GM19395 (cell line): ENCODE measurements around the gene CD47.

Experiments
- ATAC-seq: cut with Tn5 transposase; IDR thresholded peaks from one replicate; pipeline ENCODE4 v1.9.1; 2021; ENCODE audit warnings: mild to moderate bottlenecking, moderate library complexity; ENCODE audit not compliant: unreplicated experiment

CD47 gene

GRCh38 chr3:108090701-108091497 is at the start of gene CD47:
CD47 (minus strand) TSS chr3:108091031; CDS start chr3:108090908, 123 bp downstream.
- ATAC-seq = peak; percentile 56

- no peak for ATAC-seq
Observed at GRCh38 chr3:108137460-108137814, 46.6 kb upstream of the CD47 start.

DNA sequence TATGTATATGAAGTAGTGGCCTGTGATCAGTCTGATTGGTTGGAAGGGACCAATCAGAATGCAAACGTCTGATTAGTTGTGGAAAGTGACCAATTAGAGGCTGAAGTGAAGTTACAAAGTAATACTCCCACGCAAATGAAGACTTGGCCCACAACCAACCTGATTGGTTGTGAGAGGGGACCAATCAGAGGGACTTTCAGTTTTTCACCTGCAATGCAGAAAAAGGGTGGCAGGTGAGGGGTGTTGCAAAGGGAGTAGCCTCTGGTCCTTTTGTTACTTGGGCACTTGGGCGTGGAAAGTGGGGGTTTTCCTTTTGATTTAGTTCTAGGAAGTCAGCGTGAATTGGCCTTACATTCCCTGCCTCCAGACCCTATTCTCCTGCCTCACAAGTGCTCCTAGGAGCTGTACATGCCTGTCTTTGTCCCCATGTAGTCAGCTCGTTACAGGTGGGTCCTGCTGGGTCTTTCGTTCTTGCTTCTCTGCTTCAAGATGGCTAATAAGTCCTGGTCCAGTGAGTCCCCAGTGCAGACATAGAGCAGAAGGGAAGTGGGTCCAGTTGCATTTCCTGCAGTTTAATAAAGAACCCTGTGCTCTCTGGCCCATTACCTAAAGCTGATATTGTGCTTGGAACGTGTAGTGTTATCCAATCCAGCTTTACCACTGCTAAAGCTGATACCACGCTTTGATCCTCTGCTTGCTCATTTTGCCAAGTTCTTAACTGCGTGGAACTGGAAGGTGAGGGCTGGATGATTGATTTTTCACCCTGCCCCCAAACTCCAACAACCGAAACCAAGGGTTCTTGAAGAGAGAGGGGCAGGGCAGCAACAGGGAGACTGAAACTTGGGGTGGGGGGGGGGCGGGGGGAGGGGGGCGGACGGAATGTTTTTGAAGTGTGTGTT is 46.0 kb upstream of the CD47 start:
- ATAC-seq = no peak

GRCh38 chr3:108134555-108134880 is 43.7 kb upstream of the CD47 start:
- peak; percentile 51 for ATAC-seq

DNA sequence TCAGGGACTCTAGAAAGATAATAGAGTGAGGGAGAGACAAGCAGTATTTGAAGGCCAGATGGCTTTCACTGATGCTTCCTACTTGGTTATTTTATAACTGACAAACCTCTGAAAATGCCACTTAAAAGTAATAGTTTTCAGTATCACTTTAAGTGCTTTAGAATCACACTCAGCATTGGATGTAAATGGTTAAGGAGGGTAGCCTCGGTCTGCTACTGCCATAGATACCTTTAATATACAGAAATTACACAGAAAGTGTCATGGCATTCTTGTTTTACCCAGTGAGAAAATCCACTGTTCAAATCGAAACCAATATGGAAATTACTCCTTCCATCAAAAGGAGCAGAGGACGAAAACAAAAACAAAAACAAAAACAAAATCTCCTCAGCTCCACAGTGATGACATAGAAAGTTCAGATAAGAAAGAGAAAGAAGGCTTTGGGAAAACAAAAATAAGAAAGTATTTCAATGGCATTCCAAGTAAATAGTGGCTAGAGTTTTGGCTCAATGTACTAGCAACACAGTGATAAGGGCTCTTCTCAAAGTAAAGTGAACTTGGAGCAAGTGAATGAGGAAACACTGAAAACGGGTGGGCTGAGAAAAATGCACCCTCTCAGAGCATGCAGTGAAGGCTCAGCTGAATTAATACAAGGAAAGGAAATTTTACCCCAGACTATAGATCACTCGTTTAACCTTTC is 43.2 kb upstream of the CD47 start:
- peak; percentile 55 for ATAC-seq

DNA sequence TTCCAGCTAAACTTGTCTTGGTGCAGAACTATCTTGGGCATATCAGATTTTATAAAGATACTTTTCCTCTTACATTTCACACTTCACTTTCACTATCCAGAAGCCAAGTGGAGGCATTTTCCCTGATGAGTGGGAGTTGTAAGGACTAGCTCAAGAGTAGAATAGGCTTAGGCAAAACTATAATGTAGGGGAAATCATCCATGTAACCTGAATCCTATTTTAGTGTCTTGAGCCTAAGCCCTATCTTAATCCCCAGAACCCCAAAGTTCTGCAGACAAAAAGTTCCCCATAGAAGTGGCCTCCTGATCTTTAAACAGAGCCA is 42.2 kb upstream of the CD47 start:
- ATAC-seq = no peak

- no peak for ATAC-seq
Observed at GRCh38 chr3:108131475-108132134, 40.8 kb upstream of the CD47 start.

- no peak for ATAC-seq
Observed at GRCh38 chr3:108130701-108131474, 40.1 kb upstream of the CD47 start.

DNA sequence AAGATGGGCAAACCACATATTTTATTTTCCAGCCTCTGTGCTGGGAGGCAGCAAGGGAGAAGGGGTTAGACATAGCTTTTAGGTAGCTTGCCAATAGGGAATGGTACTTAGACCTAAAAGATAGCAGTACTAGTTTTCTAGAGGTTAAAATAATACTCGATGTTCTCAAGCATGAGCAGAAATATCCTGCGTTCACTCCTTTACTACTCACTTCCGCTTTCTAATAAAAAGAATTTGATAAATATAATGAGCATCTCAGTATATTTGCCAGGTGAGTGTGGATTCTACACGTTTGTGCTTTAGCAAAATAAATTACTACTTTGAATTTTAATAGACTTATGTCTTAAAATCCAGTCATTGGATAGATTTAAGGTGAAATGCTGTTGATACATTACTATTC is 39.4 kb upstream of the CD47 start:
- no peak for ATAC-seq

DNA sequence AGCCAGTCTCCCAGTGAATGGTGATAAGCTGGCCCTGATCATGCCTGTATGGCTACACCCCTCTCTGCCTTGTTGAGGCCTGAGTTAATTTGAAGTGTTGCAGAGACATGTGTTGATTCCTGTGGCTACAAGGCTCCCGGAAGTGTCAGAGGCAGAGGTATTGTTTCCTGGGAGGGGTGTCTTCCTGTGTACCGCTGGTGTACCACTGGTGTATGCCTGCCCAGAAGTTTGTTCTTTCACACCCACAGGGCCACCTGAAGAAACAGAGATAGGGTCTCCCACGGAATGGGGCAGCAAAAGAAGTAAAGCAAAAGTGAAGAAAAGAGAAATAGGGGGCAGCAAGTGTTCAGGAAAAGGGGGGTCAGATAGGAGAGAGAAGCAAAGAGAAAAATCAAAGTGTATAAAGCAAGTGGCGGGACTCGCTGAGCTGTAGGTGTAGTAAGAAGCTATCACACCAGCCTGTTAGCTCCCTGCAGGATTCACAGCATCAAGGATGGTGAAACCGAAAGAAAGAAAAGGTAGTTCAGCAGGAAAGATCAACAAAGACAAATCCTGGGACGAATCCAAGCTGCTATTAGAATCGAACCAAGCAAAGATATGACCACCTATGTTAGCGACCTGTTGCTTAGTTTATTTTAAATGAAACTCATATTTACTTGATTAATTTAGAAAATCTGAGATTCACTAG is 36.6 kb upstream of the CD47 start:
- ATAC-seq = no peak

DNA sequence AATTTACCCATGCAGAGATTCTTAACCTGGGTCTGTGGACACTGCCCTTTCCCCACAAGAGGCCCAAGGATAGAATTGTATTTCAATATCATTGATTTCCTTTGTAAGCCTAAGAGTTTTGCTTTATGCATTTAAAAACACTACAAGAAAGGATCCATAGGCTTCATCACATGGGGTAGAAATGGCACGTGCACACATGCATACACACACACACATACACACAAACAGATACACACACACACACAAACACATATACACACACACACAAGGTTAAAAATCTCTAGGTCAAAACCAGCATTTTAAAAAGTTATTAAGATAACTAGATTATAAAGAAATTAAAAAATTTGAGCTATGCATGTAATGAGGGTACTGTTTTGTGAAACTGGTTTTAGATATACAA is 35.5 kb upstream of the CD47 start:
- ATAC-seq = no peak

DNA sequence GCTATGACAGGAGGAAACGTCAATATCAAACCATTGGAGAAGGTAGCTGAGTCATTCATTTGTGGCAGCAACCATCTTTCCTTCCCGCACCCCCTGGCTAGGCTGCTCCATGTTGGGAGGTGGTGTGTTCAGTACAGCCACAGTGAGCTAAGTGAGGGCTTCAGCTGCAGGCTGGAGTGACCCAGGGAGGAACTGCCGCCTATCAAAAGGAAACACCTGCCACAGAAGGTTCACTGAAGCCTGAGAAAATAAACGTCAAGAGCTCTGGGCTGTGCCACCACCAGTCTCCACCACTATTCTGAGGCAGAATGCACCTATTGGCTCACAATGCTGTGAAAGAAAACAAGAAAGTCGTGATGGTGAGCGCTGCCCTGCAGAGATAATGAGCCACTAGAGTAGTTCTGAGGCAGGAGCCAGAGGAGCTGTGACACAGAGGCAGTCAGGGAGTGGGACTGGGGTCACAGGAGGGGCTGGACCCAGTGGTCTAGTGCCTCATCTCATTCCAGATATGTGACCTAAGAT is 34.8 kb upstream of the CD47 start:
- ATAC-seq = peak; percentile 52

- ATAC-seq = no peak
Observed at GRCh38 chr3:108125153-108125543, 34.3 kb upstream of the CD47 start.

GRCh38 chr3:108124337-108125152 is 33.7 kb upstream of the CD47 start:
- ATAC-seq = peak; percentile 86

DNA sequence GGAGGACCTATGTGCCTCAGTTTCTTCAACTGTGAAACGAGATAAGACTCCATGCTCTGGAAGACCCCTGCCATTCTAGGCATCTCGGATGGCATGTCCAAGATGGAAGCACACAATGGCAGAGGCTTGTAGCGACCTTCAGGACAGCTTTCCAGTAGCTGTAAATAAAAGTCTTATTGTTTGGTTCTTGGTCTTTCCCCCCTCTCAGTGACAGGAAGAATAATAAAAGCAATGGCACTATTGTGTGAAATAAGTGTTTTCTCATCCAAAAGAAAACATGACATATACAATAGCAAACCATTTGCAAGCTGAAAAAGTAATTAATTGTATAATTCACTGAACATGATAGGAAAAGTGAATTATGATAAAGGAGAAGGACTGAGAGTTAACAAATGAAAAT is 32.5 kb upstream of the CD47 start:
- ATAC-seq = no peak

- ATAC-seq = no peak
Observed at GRCh38 chr3:108122276-108122675, 31.4 kb upstream of the CD47 start.

- no peak for ATAC-seq
Observed at GRCh38 chr3:108119398-108120104, 28.7 kb upstream of the CD47 start.
